Mesendoderm (in vitro differentiated cells): Measurements from ENCODE around the gene FOXP2.
"Not testable (repeated sequence)": the region's sequence is repeated elsewhere in the genome, so short reads cannot be mapped to it uniquely, and the experiment has no call there.

Source experiments
- DNase-seq: peaks from one replicate; pipeline ENCODE4 v3.0.0; 2013
- H2AK5ac ChIP-seq: 2 replicates; pipeline ENCODE4 v1.6.1; 2013; ENCODE audit warnings: low read length, inconsistent platforms
- H2BK120ac ChIP-seq: 2 replicates; pipeline ENCODE4 v1.6.1; 2013; ENCODE audit warnings: low read depth, mild to moderate bottlenecking, low read length, moderate library complexity, mixed read lengths
- H2BK15ac ChIP-seq: replicated peaks from 2 replicates; pipeline ENCODE4 v1.6.1; 2013; ENCODE audit warnings: low read depth, mild to moderate bottlenecking, moderate library complexity
- H2BK5ac ChIP-seq: 2 replicates; pipeline ENCODE4 v1.6.1; 2013; ENCODE audit warnings: low read length, inconsistent platforms
- H3K18ac ChIP-seq: 2 replicates; pipeline ENCODE4 v1.6.1; 2013; ENCODE audit warnings: mild to moderate bottlenecking, low read length, mixed read lengths
- H3K23ac ChIP-seq: one replicate; pipeline ENCODE4 v1.6.1; 2013; ENCODE audit warnings: low read length
- H3K27ac ChIP-seq: 2 replicates; pipeline ENCODE4 v1.5.1; 2013; ENCODE audit warnings: low read depth, mild to moderate bottlenecking, inconsistent platforms, low read length, moderate library complexity
- H3K27me3 ChIP-seq: 2 replicates; pipeline ENCODE4 v1.6.1; 2013; ENCODE audit warnings: low read length, control low read depth, mild to moderate bottlenecking, inconsistent platforms; ENCODE audit not compliant: insufficient read depth, poor library complexity
- H3K36me3 ChIP-seq: 2 replicates; pipeline ENCODE4 v1.6.1; 2013; ENCODE audit warnings: low read length, inconsistent platforms; ENCODE audit not compliant: control insufficient read depth, insufficient read depth
- H3K4ac ChIP-seq: one replicate; pipeline ENCODE4 v1.6.1; 2013; ENCODE audit warnings: low read depth, mild to moderate bottlenecking, low read length, moderate library complexity
- H3K4me1 ChIP-seq: 2 replicates; pipeline ENCODE4 v1.6.1; 2013; ENCODE audit warnings: low read depth, low read length, inconsistent platforms; ENCODE audit not compliant: control insufficient read depth
- H3K4me2 ChIP-seq: 2 replicates; pipeline ENCODE4 v1.6.1; 2013; ENCODE audit warnings: low read length
- H3K4me3 ChIP-seq: 2 replicates; pipeline ENCODE4 v1.5.1; 2013; ENCODE audit warnings: mild to moderate bottlenecking, low read length
- H3K56ac ChIP-seq: one replicate; pipeline ENCODE4 v1.6.1; 2013; ENCODE audit warnings: low read length
- H3K79me1 ChIP-seq: 2 replicates; pipeline ENCODE4 v1.6.1; 2013; ENCODE audit warnings: low read length, inconsistent platforms
- H3K79me2 ChIP-seq: 2 replicates; pipeline ENCODE4 v1.6.1; 2013; ENCODE audit warnings: mild to moderate bottlenecking, low read length; ENCODE audit not compliant: control insufficient read depth, insufficient read depth
- H3K9ac ChIP-seq: 2 replicates; pipeline ENCODE4 v1.6.1; 2013; ENCODE audit warnings: low read length, inconsistent platforms
- H4K5ac ChIP-seq: one replicate; pipeline ENCODE4 v1.6.1; 2013; ENCODE audit warnings: low read length
- H4K8ac ChIP-seq: one replicate; pipeline ENCODE4 v1.6.1; 2013; ENCODE audit warnings: low read depth, mild to moderate bottlenecking, control low read depth, low read length, moderate library complexity
- WGBS: extraction: QIAGEN DNeasy Blood & Tissue Kit; methylation state at CpG from one replicate; pipeline ENCODE4 v1.1.7; 2013; ENCODE audit warnings: low lambda C conversion rate, missing lambda C conversion rate; ENCODE audit not compliant: insufficient coverage; ENCODE audit errors: extremely low coverage; 5-methylcytosine and 5-hydroxymethylcytosine counted together

FOXP2 gene

GRCh38 chr7:114510824-114511223 lies 96.2 kb downstream of the FOXP2 start:
- not testable (repeated sequence) for H3K56ac ChIP-seq, H3K18ac ChIP-seq, H4K5ac ChIP-seq, H3K4me3 ChIP-seq, DNase-seq, H3K27me3 ChIP-seq, H2BK120ac ChIP-seq, H3K36me3 ChIP-seq, H4K8ac ChIP-seq, H2BK15ac ChIP-seq, H3K9ac ChIP-seq, H2AK5ac ChIP-seq, H3K4me2 ChIP-seq, H3K4ac ChIP-seq, H3K79me2 ChIP-seq, H2BK5ac ChIP-seq, H3K79me1 ChIP-seq, H3K27ac ChIP-seq, H3K4me1 ChIP-seq, H3K23ac ChIP-seq
- WGBS: no CpG with 5 or more reads among the region's 1 CpG

- H2BK120ac ChIP-seq: no peak overlapping the region
- DNase-seq: no peak
- no peaks in the 10 kb centered on the region for H3K79me1 ChIP-seq
- no peak overlapping the region for H3K4me2 ChIP-seq
- H3K4me3 ChIP-seq: no peak overlapping the region
- no CpG with 5 or more reads among the region's 1 CpG for WGBS
- no peak overlapping the region for H4K8ac ChIP-seq
- H2BK15ac ChIP-seq: no peak overlapping the region
- H3K4ac ChIP-seq: no peak overlapping the region
- no peak overlapping the region for H3K23ac ChIP-seq
- H3K36me3 ChIP-seq: no peaks in the 10 kb centered on the region
- no peak overlapping the region for H3K18ac ChIP-seq
- H2AK5ac ChIP-seq: no peak overlapping the region
- H3K27me3 ChIP-seq: no peaks in the 10 kb centered on the region
- no peak overlapping the region for H2BK5ac ChIP-seq
- H3K9ac ChIP-seq: no peak overlapping the region
- no peaks in the 10 kb centered on the region for H3K4me1 ChIP-seq
- no peak overlapping the region for H4K5ac ChIP-seq
- H3K27ac ChIP-seq: no peak overlapping the region
- no peaks in the 10 kb centered on the region for H3K79me2 ChIP-seq
- no peak overlapping the region for H3K56ac ChIP-seq
Measured at GRCh38 chr7:114519240-114519639, 104.6 kb downstream of the FOXP2 start.

GRCh38 chr7:114522081-114522480 lies 107.5 kb downstream of the FOXP2 start:
- H2BK5ac ChIP-seq: no peak overlapping the region
- H3K4me1 ChIP-seq: no peaks in the 10 kb centered on the region
- WGBS: no CpG with 5 or more reads among the region's 1 CpG

GRCh38 chr7:114527589-114527988 lies 113.0 kb downstream of the FOXP2 start:
- DNase-seq: no peak
- no peak overlapping the region for H2BK5ac ChIP-seq
- no CpG with 5 or more reads among the region's 3 CpGs for WGBS
- no peaks in the 10 kb centered on the region for H3K36me3 ChIP-seq
- no peaks in the 10 kb centered on the region for H3K79me1 ChIP-seq
- H3K4me2 ChIP-seq: no peak overlapping the region
- no peak overlapping the region for H3K23ac ChIP-seq
- H3K27me3 ChIP-seq: no peaks in the 10 kb centered on the region
- H3K56ac ChIP-seq: no peak overlapping the region
- no peaks in the 10 kb centered on the region for H3K4me1 ChIP-seq
- H3K4me3 ChIP-seq: no peak overlapping the region
- no peak overlapping the region for H4K8ac ChIP-seq
- no peaks in the 10 kb centered on the region for H3K79me2 ChIP-seq
- no peak overlapping the region for H2BK120ac ChIP-seq
- H4K5ac ChIP-seq: no peak overlapping the region
- no peak overlapping the region for H3K9ac ChIP-seq
- no peak overlapping the region for H3K27ac ChIP-seq
- H3K4ac ChIP-seq: no peak overlapping the region
- no peak overlapping the region for H2AK5ac ChIP-seq
- H3K18ac ChIP-seq: no peak overlapping the region
- H2BK15ac ChIP-seq: no peak overlapping the region

More at GRCh38 chr7:114522081-114522480, 107.5 kb downstream of the FOXP2 start:
- Histone ChIP-seq H3K79me2 (no peaks in the 10 kb centered on the region), H3K79me1 (no peaks in the 10 kb centered on the region), H3K23ac (no peak overlapping the region), H4K8ac (no peak overlapping the region), H3K27me3 (no peaks in the 10 kb centered on the region), H2AK5ac (no peak overlapping the region), H3K4me2 (no peak overlapping the region), H3K9ac (no peak overlapping the region), H3K36me3 (no peaks in the 10 kb centered on the region), H3K18ac (no peak overlapping the region), H3K4me3 (no peak overlapping the region), H3K4ac (no peak overlapping the region), H2BK120ac (no peak overlapping the region), H3K27ac (no peak overlapping the region), H2BK15ac (no peak overlapping the region), H3K56ac (no peak overlapping the region), H4K5ac (no peak overlapping the region)
- no peak for DNase-seq

- Histone ChIP-seq H2BK120ac (no peak overlapping the region), H4K8ac (no peak overlapping the region), H3K4me3 (no peak overlapping the region), H3K18ac (no peak overlapping the region), H4K5ac (no peak overlapping the region), H3K56ac (no peak overlapping the region), H2AK5ac (no peak overlapping the region), H3K4me1 (no peaks in the 10 kb centered on the region), H3K79me1 (no peaks in the 10 kb centered on the region), H3K23ac (no peak overlapping the region), H3K4me2 (no peak overlapping the region), H3K36me3 (no peaks in the 10 kb centered on the region), H2BK15ac (no peak overlapping the region), H3K27me3 (no peaks in the 10 kb centered on the region), H3K27ac (no peak overlapping the region), H3K9ac (no peak overlapping the region), H2BK5ac (no peak overlapping the region), H3K79me2 (no peaks in the 10 kb centered on the region), H3K4ac (no peak overlapping the region)
- no CpG with 5 or more reads among the region's 5 CpGs for WGBS
- DNase-seq: no peak
Measured at GRCh38 chr7:114530057-114530611, 115.5 kb downstream of the FOXP2 start.

GRCh38 chr7:114531326-114531725 lies 116.7 kb downstream of the FOXP2 start:
- Histone ChIP-seq H3K56ac (no peak overlapping the region), H2AK5ac (no peak overlapping the region), H4K8ac (no peak overlapping the region), H3K27ac (no peak overlapping the region), H2BK120ac (no peak overlapping the region), H3K79me1 (no peaks in the 10 kb centered on the region), H3K18ac (no peak overlapping the region), H3K27me3 (no peaks in the 10 kb centered on the region), H3K36me3 (no peaks in the 10 kb centered on the region), H4K5ac (no peak overlapping the region), H3K23ac (no peak overlapping the region), H3K4me1 (no peaks in the 10 kb centered on the region), H3K4me2 (no peak overlapping the region), H3K79me2 (no peaks in the 10 kb centered on the region), H2BK5ac (no peak overlapping the region), H3K4me3 (no peak overlapping the region), H3K9ac (no peak overlapping the region), H2BK15ac (no peak overlapping the region), H3K4ac (no peak overlapping the region)
- no peak for DNase-seq
